Fibroblast of mammary gland (primary cell): ENCODE data around the gene COL2A1.

Experiments used
- DNase-seq: peaks from one replicate; pipeline ENCODE4 v3.0.0-alpha.2; 2010; ENCODE audit warnings: low read depth
- H3K4me3 ChIP-seq: 2 replicates; pipeline ENCODE4 v1.5.1; 2011; ENCODE audit warnings: low read depth, mild to moderate bottlenecking, low read length, moderate library complexity; ENCODE audit not compliant: control insufficient read depth
- TF ChIP-seq, protein P1 (sequence below): conservative IDR thresholded peaks from 2 replicates; pipeline ENCODE4 v1.5.1; 2011; ENCODE audit warnings: low read depth, low read length, inconsistent platforms; ENCODE audit not compliant: control insufficient read depth, insufficient read depth

Gene COL2A1

DNA sequence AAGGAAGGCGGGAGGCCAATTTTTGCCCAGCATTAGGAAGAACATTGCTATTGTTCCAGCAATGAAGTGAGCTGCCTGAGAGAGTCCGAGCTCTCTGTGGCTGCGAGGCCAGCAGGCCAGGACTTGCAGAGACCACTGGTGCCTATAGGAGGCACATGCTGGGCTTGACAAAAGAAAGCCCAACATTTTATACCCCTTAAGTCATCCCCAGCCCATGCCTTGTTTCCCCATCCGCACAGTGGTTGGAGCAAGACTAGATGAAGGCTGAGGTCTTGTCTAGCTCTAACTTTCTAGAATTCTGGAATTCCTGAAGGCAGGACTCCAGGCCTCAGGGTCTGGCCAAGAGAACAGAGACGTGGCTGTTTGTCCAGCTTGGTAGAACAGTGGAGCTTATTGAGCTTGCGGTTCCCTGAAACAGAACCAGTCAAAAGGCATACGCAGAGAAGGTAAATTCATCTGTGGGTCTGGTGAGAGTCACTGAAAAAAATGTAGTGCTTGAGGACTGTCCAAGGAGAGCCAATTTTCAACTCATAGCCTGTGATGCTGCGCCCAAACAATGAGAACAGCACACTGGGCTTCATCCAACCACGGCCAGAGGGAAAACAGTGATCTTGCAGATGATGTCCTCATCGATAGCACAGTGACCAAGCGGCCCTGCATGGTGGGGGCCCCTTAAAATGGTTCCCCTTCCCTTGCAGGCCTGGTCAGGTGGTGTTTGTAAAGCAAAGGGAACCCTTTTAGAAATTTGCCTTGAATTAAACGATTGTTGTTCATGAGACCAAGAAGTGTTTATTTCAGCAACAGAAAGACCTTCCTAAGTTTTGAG, 27.1 kb upstream of the COL2A1 start:
- TF ChIP-seq, protein P1, sequence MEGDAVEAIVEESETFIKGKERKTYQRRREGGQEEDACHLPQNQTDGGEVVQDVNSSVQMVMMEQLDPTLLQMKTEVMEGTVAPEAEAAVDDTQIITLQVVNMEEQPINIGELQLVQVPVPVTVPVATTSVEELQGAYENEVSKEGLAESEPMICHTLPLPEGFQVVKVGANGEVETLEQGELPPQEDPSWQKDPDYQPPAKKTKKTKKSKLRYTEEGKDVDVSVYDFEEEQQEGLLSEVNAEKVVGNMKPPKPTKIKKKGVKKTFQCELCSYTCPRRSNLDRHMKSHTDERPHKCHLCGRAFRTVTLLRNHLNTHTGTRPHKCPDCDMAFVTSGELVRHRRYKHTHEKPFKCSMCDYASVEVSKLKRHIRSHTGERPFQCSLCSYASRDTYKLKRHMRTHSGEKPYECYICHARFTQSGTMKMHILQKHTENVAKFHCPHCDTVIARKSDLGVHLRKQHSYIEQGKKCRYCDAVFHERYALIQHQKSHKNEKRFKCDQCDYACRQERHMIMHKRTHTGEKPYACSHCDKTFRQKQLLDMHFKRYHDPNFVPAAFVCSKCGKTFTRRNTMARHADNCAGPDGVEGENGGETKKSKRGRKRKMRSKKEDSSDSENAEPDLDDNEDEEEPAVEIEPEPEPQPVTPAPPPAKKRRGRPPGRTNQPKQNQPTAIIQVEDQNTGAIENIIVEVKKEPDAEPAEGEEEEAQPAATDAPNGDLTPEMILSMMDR = no peak
- DNase-seq = no peak
- H3K4me3 ChIP-seq = no peak overlapping the region

GRCh38 chr12:48030173-48030650, 25.9 kb upstream of the COL2A1 start:
- no peak for DNase-seq
- TF ChIP-seq, protein P1 = no peak

GRCh38 chr12:48029491-48030172, 25.4 kb upstream of the COL2A1 start:
- no peak for DNase-seq
- TF ChIP-seq, protein P1 = no peak
- H3K4me3 ChIP-seq = no peak overlapping the region

More at GRCh38 chr12:48030173-48030650, 25.9 kb upstream of the COL2A1 start:
- no peak overlapping the region for H3K4me3 ChIP-seq

GRCh38 chr12:48028541-48029431, 24.5 kb upstream of the COL2A1 start:
- TF ChIP-seq, protein P1 = no peak

DNA sequence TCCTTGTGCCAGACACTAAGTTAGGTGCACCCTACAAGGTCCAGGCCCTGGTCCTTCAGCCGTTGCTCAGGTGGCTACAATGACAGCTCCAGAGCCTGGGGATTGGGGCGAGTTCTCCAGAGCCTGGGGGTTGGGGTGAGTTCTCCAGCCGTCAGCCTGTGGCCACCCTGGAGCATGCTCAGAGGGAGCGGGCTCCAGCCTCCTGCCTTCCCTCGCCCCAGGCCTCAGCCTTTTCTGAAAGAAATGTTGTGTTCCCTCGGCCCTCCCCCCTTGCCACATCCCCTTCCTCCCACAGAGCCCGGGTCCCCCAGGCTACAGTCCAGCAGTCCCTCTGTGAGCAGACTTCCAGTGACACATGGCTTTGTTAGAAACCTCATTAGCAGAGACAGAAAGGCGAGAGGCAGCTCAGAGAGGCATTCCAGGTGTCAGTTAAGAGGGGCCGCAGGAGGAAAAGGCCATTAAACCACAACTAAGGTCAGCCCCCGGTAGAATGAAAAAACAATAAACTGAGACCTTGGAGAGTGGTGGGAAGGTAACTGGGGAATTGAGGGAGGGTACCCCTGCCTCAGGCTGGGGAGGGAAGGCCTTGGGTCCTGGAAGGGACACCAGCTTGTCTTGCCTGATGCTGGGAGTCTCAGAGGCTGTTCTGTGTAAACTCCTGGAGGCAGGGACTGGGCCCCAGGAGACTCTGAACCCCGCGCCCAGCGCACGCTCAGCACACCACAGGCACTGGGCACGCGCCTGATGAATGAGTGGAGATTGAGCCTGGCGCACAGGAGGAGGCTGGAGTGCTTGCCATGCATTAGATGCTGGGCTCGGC, 23.1 kb upstream of the COL2A1 start:
- no peak for DNase-seq
- H3K4me3 ChIP-seq = no peak overlapping the region
- TF ChIP-seq, protein P1 = no peak

More at GRCh38 chr12:48028541-48029431, 24.5 kb upstream of the COL2A1 start:
- DNase-seq = no peak
- no peak overlapping the region for H3K4me3 ChIP-seq
